Keratinocyte (primary cell): ENCODE data around the gene FDXR. TPM values are rescaled to one million over a fixed set of nuclear protein-coding genes. Genes with fewer than 3 reads are reported as not detected.

Experiments
- DNase-seq: peaks from one replicate; pipeline ENCODE4 v3.0.0-alpha.2; 2011; ENCODE audit warnings: low read depth, missing footprints, low spot score
- FAIRE-seq: peaks from 2 replicates; lab custom pipeline; 2011; peaks lifted over from hg19 to GRCh38; lab: Jason Lieb, UNC
- H2AFZ ChIP-seq: 2 replicates; pipeline ENCODE4 v1.6.0; 2012; ENCODE audit warnings: low read length, control low read depth, inconsistent platforms; ENCODE audit not compliant: control insufficient read depth
- H3K27ac ChIP-seq: 2 replicates; pipeline ENCODE4 v1.5.1; 2011; ENCODE audit warnings: low read length; ENCODE audit not compliant: control insufficient read depth, insufficient read depth
- H3K27me3 ChIP-seq: 3 replicates; pipeline ENCODE4 v1.6.0; 2011; ENCODE audit warnings: low read length; ENCODE audit not compliant: control insufficient read depth, insufficient read depth; ENCODE audit errors: extremely low read depth
- H3K36me3 ChIP-seq, 2 experiments: 2 replicates in 1 of 2; 3 replicates in 1 of 2; pipeline ENCODE4 v1.5.1; 2011; ENCODE audit warnings: low read length in 2 of 2, mild to moderate bottlenecking in 1 of 2; ENCODE audit not compliant: control insufficient read depth in 2 of 2, insufficient read depth in 2 of 2; ENCODE audit errors: extremely low read depth in 1 of 2
- H3K4me1 ChIP-seq: 3 replicates; pipeline ENCODE4 v1.5.1; 2011; ENCODE audit warnings: low read length; ENCODE audit not compliant: control insufficient read depth, insufficient read depth; ENCODE audit errors: extremely low read depth
- H3K4me2 ChIP-seq: 3 replicates; pipeline ENCODE4 v1.6.0; 2011; ENCODE audit warnings: low read depth, low read length; ENCODE audit not compliant: control insufficient read depth, insufficient read depth; ENCODE audit errors: extremely low read depth
- H3K4me3 ChIP-seq, 3 experiments: fragments of 200-600 bp in 1 of 3; sonication (generic) in 1 of 3; 2 replicates in 2 of 3; 3 replicates in 1 of 3; pipeline ENCODE4 v1.5.1; 2011 to 2016; ENCODE audit warnings: low read length in 3 of 3, mild to moderate bottlenecking in 3 of 3, control low read depth in 2 of 3, inconsistent platforms in 1 of 3, low read depth in 1 of 3, mixed read lengths in 1 of 3, mixed run types in 1 of 3, moderate library complexity in 1 of 3; ENCODE audit not compliant: control insufficient read depth in 2 of 3, insufficient read depth in 2 of 3; ENCODE audit errors: extremely low read depth in 1 of 3
- H3K79me2 ChIP-seq: 2 replicates; pipeline ENCODE4 v1.6.0; 2012; ENCODE audit warnings: low read length; ENCODE audit not compliant: control insufficient read depth, insufficient read depth
- H3K9ac ChIP-seq: 3 replicates; pipeline ENCODE4 v1.6.0; 2011; ENCODE audit warnings: low read length; ENCODE audit not compliant: control insufficient read depth, insufficient read depth; ENCODE audit errors: extremely low read depth
- H3K9me1 ChIP-seq: 3 replicates; pipeline ENCODE4 v1.6.0; 2011; ENCODE audit warnings: low read length; ENCODE audit not compliant: control insufficient read depth, insufficient read depth; ENCODE audit errors: extremely low read depth
- H3K9me3 ChIP-seq: 2 replicates; pipeline ENCODE4 v1.5.1; 2012; ENCODE audit warnings: low read depth, low read length; ENCODE audit not compliant: control insufficient read depth
- H4K20me1 ChIP-seq: 3 replicates; pipeline ENCODE4 v1.6.0; 2011; ENCODE audit warnings: low read length; ENCODE audit not compliant: control insufficient read depth, insufficient read depth; ENCODE audit errors: extremely low read depth
- CTCF ChIP-seq, 3 experiments: IDR thresholded peaks in 1 of 3; conservative IDR thresholded peaks in 1 of 3; optimal IDR thresholded peaks in 1 of 3; 2 replicates in 2 of 3; 3 replicates in 1 of 3; pipeline versions ENCODE3 to v1.5.1; 2011; ENCODE audit warnings: low read length in 3 of 3, mild to moderate bottlenecking in 3 of 3, moderate library complexity in 2 of 3, control low read depth in 1 of 3, inconsistent platforms in 1 of 3; ENCODE audit not compliant: insufficient read depth in 2 of 3; ENCODE audit errors: extremely low read depth in 1 of 3
- EZH2 ChIP-seq: IDR thresholded peaks from one replicate; pipeline ENCODE4 v1.6.1; 2012; ENCODE audit warnings: inconsistent platforms, mild to moderate bottlenecking, low read length, moderate library complexity
- dilution Hi-C: fragments of 300-500 bp; cut with MboI; formaldehyde crosslinking; loops from one replicate; pipeline ENCODE4 v1.7.0; 2020; ENCODE audit warnings: low sequenced_read_pairs; ENCODE audit not compliant: extremely low pct_ligation_motif_present
- polyA plus RNA-seq, 5 experiments: library from polyadenylated mRNA; depleted of rRNA in 3 of 5; stranded (reverse) in 3 of 5; stranded (forward) in 1 of 5; unstranded in 1 of 5; fragments of >200 nt; gene quantifications; 1 replicate in 1 of 5; 2 replicates in 3 of 5; 3 replicates in 1 of 5; pipeline versions ENCODE4 v1.2.1 to v1.2.3, GENCODE V29; 2011 to 2012; ENCODE audit warnings: missing spikeins in 2 of 5, low read depth in 1 of 5, low replicate concordance in 1 of 5

Gene FDXR
- polyA plus RNA-seq, 1 donor (not counting 4 experiments of a cell fraction or from before 2014, with no cell fraction given) = 12.0 TPM

- Histone ChIP-seq H3K27ac (no peak overlapping the region), H3K79me2 (no peaks in the 10 kb centered on the region), H3K4me3 (no peak overlapping the region), H3K9ac (no peak overlapping the region), H3K4me2 (no peak overlapping the region), H4K20me1 (no peaks in the 10 kb centered on the region), H3K9me1 (no peaks in the 10 kb centered on the region), H3K4me1 (peaks cover 19% of the 10 kb centered on the region), H3K36me3 (no peaks in the 10 kb centered on the region), H3K9me3 (no peaks in the 10 kb centered on the region), H3K27me3 (peaks cover 43% of the 10 kb centered on the region), H2AFZ (no peak overlapping the region)
- DNase-seq (no peak), FAIRE-seq (no peak)
- TF ChIP-seq CTCF (optimal IDR thresholded peaks at IDR 0.05 in 1 of 3, IDR thresholded peaks at IDR 0.05 in 1 of 3, conservative IDR thresholded peaks at IDR 0.05 in 1 of 3; ENCODE audit: extremely low read depth in 1 of 3, insufficient read depth in 2 of 3, low read length in 3 of 3) (no peak), EZH2 (no peak)
- dilution Hi-C loops = no loop called here
Observed at GRCh38 chr17:74921769-74922168, 49.0 kb upstream of the FDXR start.

- Histone ChIP-seq H2AFZ (peak overlapping the region; percentile 68), H3K79me2 (no peaks in the 10 kb centered on the region), H3K27ac (no peak overlapping the region), H4K20me1 (no peaks in the 10 kb centered on the region), H3K36me3 (no peaks in the 10 kb centered on the region), H3K4me3 (peak overlapping the region in 1 of 3 experiments; percentile 10), H3K9me1 (no peaks in the 10 kb centered on the region), H3K27me3 (peaks cover 43% of the 10 kb centered on the region), H3K9ac (no peak overlapping the region), H3K4me1 (peaks cover 19% of the 10 kb centered on the region), H3K9me3 (no peaks in the 10 kb centered on the region), H3K4me2 (peak overlapping the region; percentile 45)
- TF ChIP-seq CTCF (optimal IDR thresholded peaks at IDR 0.05 in 1 of 3, IDR thresholded peaks at IDR 0.05 in 1 of 3, conservative IDR thresholded peaks at IDR 0.05 in 1 of 3; ENCODE audit: extremely low read depth in 1 of 3, insufficient read depth in 2 of 3, low read length in 3 of 3) (no peak), EZH2 (no peak)
- FAIRE-seq (no peak), DNase-seq (no peak)
- dilution Hi-C loops = no loop called here
Observed at GRCh38 chr17:74921026-74921681, 48.4 kb upstream of the FDXR start.
